GM18526 (cell line): ENCODE data around the gene TMTC2.

Experiments
- POLR2A ChIP-seq: IDR thresholded peaks from 3 replicates; pipeline ENCODE4 v1.6.1; 2011; ENCODE audit not compliant: insufficient read length; ENCODE audit errors: extremely low read depth

The TMTC2 gene

GRCh38 chr12:83086023-83086422 lies 399.3 kb downstream of the TMTC2 start:
- TF ChIP-seq POLR2A, result no peak

GRCh38 chr12:83089575-83089974 lies 402.9 kb downstream of the TMTC2 start:
- no peak for TF ChIP-seq POLR2A

GRCh38 chr12:83092129-83092528 lies 405.4 kb downstream of the TMTC2 start:
- no peak for TF ChIP-seq POLR2A

- no peak for TF ChIP-seq POLR2A
Measured at GRCh38 chr12:83092606-83093005, 405.9 kb downstream of the TMTC2 start.

- no peak for TF ChIP-seq POLR2A
Measured at GRCh38 chr12:83093426-83093825, 406.7 kb downstream of the TMTC2 start.

- no peak for TF ChIP-seq POLR2A
Measured at GRCh38 chr12:83097643-83098342, 411.1 kb downstream of the TMTC2 start.

GRCh38 chr12:83099436-83099835 lies 412.7 kb downstream of the TMTC2 start:
- TF ChIP-seq POLR2A, result no peak

- no peak for TF ChIP-seq POLR2A
Measured at GRCh38 chr12:83102499-83102898, 415.8 kb downstream of the TMTC2 start.

- TF ChIP-seq POLR2A, result no peak
Measured at GRCh38 chr12:83106873-83107272, 420.2 kb downstream of the TMTC2 start.

GRCh38 chr12:83110424-83110823 lies 423.7 kb downstream of the TMTC2 start:
- no peak for TF ChIP-seq POLR2A

- TF ChIP-seq POLR2A, result no peak
Measured at GRCh38 chr12:83113945-83114344, 427.2 kb downstream of the TMTC2 start.

- TF ChIP-seq POLR2A, result no peak
Measured at GRCh38 chr12:83114966-83115365, 428.3 kb downstream of the TMTC2 start.

- no peak for TF ChIP-seq POLR2A
Measured at GRCh38 chr12:83121897-83122622, 435.4 kb downstream of the TMTC2 start.

- TF ChIP-seq POLR2A, result no peak
Measured at GRCh38 chr12:83122623-83122934, 435.9 kb downstream of the TMTC2 start.

- TF ChIP-seq POLR2A, result no peak
Measured at GRCh38 chr12:83123039-83123438, 436.3 kb downstream of the TMTC2 start.

- no peak for TF ChIP-seq POLR2A
Measured at GRCh38 chr12:83128540-83128939, 441.8 kb downstream of the TMTC2 start.

- TF ChIP-seq POLR2A, result no peak
Measured at GRCh38 chr12:83130178-83130577, 443.5 kb downstream of the TMTC2 start.
